ENCODE results near the gene SPG7.

DNA sequence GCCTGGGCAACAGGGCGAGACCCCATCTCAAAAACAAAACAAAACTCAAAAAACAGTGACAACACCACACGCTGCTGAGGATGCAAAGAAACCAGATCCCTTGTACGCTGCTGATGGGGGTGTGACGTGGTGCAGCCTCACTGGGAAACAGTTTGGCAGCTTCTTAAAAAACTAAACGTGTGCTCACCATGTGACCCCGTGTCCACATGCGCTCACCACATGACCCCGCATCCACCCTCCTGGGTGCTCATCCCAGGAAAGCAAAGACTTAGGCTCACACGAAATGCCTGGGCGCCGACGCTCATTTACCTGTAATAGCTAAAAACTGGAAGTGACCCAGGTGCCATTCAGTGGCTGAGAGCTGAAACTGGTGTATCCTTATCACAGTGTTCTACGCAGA, 32.4 kb downstream of the SPG7 start:
- no peak for TF ChIP-seq CTCF (conservative IDR thresholded peaks at IDR 0.05; ENCODE audit: low read depth, low read length)
- no peak for TF ChIP-seq POLR2A (IDR thresholded peaks at IDR 0.05; ENCODE audit: low read depth, low read length)
- no peak for TF ChIP-seq MAZ (IDR thresholded peaks at IDR 0.05; ENCODE audit: borderline replicate concordance, low read depth, low read length)
- TF ChIP-seq SMC3 (IDR thresholded peaks at IDR 0.05; ENCODE audit: low read depth, low read length) = no peak
- TF ChIP-seq CEBPB (IDR thresholded peaks at IDR 0.05; ENCODE audit: low read depth, low read length) = no peak
- no peak for TF ChIP-seq MAFK (IDR thresholded peaks at IDR 0.05; ENCODE audit: low read depth, low read length)
- no peak for TF ChIP-seq NFE2L2 (IDR thresholded peaks at IDR 0.05; ENCODE audit: low read depth, low read length)
- no peak for TF ChIP-seq ELK1 (IDR thresholded peaks at IDR 0.05; ENCODE audit: borderline replicate concordance, low read depth, low read length)
- no peak for TF ChIP-seq BHLHE40 (IDR thresholded peaks at IDR 0.05; ENCODE audit: low read depth, low read length)
- TF ChIP-seq RFX5 (IDR thresholded peaks at IDR 0.05; ENCODE audit: low read depth, low read length) = no peak
- TF ChIP-seq RAD21 (IDR thresholded peaks at IDR 0.05; ENCODE audit: low read length) = no peak
- TF ChIP-seq USF2 (IDR thresholded peaks at IDR 0.05; ENCODE audit: low read depth, low read length) = no peak

Data from IMR-90 (cell line).